ENCODE measurements around the gene CADM1. TPM values are rescaled to one million over a fixed set of nuclear protein-coding genes. Genes with fewer than 3 reads are reported as not detected.

CADM1 gene
- total RNA-seq, 2 experiments from 2014 or later: 1.2 to 1.8 TPM

GRCh38 chr11:115280775-115281174 lies 223.4 kb downstream of the CADM1 start:
- H3K27ac Mint-ChIP-seq: no peak overlapping the region
- no peaks in the 10 kb centered on the region for H3K9me3 Mint-ChIP-seq
- H3K4me1 Mint-ChIP-seq: no peaks in the 10 kb centered on the region
- POLR2A ChIA-PET: no interaction called here
- DNase-seq (no peak), ATAC-seq (ENCODE audit: low read depth) (no peak)
- H3K4me3 Mint-ChIP-seq: no peak overlapping the region
- H3K27me3 Mint-ChIP-seq: no peaks in the 10 kb centered on the region
- no peaks in the 10 kb centered on the region for H3K36me3 Mint-ChIP-seq

- no peaks in the 10 kb centered on the region for H3K4me1 Mint-ChIP-seq
- no peak for DNase-seq
- POLR2A ChIA-PET: no interaction called here
- no peak overlapping the region for H3K4me3 Mint-ChIP-seq
- no peak overlapping the region for H3K27ac Mint-ChIP-seq
- no peaks in the 10 kb centered on the region for H3K27me3 Mint-ChIP-seq
- H3K36me3 Mint-ChIP-seq: no peaks in the 10 kb centered on the region
- no peaks in the 10 kb centered on the region for H3K9me3 Mint-ChIP-seq
- ATAC-seq (ENCODE audit: low read depth): no peak
These were observed 224.1 kb downstream of the CADM1 start for GRCh38 chr11:115279813-115280761.

GRCh38 chr11:115276799-115277198 lies 227.4 kb downstream of the CADM1 start:
- ATAC-seq (ENCODE audit: low read depth): no peak
- no peaks in the 10 kb centered on the region for H3K9me3 Mint-ChIP-seq
- H3K36me3 Mint-ChIP-seq: no peaks in the 10 kb centered on the region
- no peak for DNase-seq
- no peaks in the 10 kb centered on the region for H3K27me3 Mint-ChIP-seq
- H3K27ac Mint-ChIP-seq: no peak overlapping the region
- POLR2A ChIA-PET: no interaction called here
- no peaks in the 10 kb centered on the region for H3K4me1 Mint-ChIP-seq
- no peak overlapping the region for H3K4me3 Mint-ChIP-seq

GRCh38 chr11:115276191-115276590 lies 228.0 kb downstream of the CADM1 start:
- Mint-ChIP-seq H3K9me3 (no peaks in the 10 kb centered on the region), H3K27me3 (no peaks in the 10 kb centered on the region), H3K36me3 (no peaks in the 10 kb centered on the region), H3K27ac (no peak overlapping the region), H3K4me1 (no peaks in the 10 kb centered on the region), H3K4me3 (no peak overlapping the region)
- POLR2A ChIA-PET: no interaction called here
- ATAC-seq (ENCODE audit: low read depth) (no peak), DNase-seq (no peak)

- no peak for DNase-seq
- Mint-ChIP-seq H3K27ac (no peak overlapping the region), H3K27me3 (no peaks in the 10 kb centered on the region), H3K9me3 (no peaks in the 10 kb centered on the region), H3K36me3 (no peaks in the 10 kb centered on the region), H3K4me1 (no peaks in the 10 kb centered on the region), H3K4me3 (no peak overlapping the region)
- POLR2A ChIA-PET: no interaction called here
- no peak for ATAC-seq (ENCODE audit: low read depth)
These were observed 229.2 kb downstream of the CADM1 start for GRCh38 chr11:115275045-115275444.

GRCh38 chr11:115272925-115273324 lies 231.3 kb downstream of the CADM1 start:
- Mint-ChIP-seq H3K9me3 (no peaks in the 10 kb centered on the region), H3K36me3 (no peaks in the 10 kb centered on the region), H3K4me3 (no peak overlapping the region), H3K4me1 (no peaks in the 10 kb centered on the region), H3K27me3 (no peaks in the 10 kb centered on the region), H3K27ac (no peak overlapping the region)
- no peak for ATAC-seq (ENCODE audit: low read depth)
- POLR2A ChIA-PET: no interaction called here
- DNase-seq: no peak

GRCh38 chr11:115271643-115272042 lies 232.6 kb downstream of the CADM1 start:
- Mint-ChIP-seq H3K4me1 (no peaks in the 10 kb centered on the region), H3K27me3 (no peaks in the 10 kb centered on the region), H3K9me3 (no peaks in the 10 kb centered on the region), H3K27ac (no peak overlapping the region), H3K4me3 (no peak overlapping the region), H3K36me3 (no peaks in the 10 kb centered on the region)
- POLR2A ChIA-PET: no interaction called here
- DNase-seq (no peak), ATAC-seq (ENCODE audit: low read depth) (no peak)

- DNase-seq (no peak), ATAC-seq (ENCODE audit: low read depth) (no peak)
- no peaks in the 10 kb centered on the region for H3K36me3 Mint-ChIP-seq
- H3K9me3 Mint-ChIP-seq: no peaks in the 10 kb centered on the region
- no peaks in the 10 kb centered on the region for H3K4me1 Mint-ChIP-seq
- H3K27me3 Mint-ChIP-seq: no peaks in the 10 kb centered on the region
- no peak overlapping the region for H3K27ac Mint-ChIP-seq
- no peak overlapping the region for H3K4me3 Mint-ChIP-seq
- POLR2A ChIA-PET: no interaction called here
These were observed 234.8 kb downstream of the CADM1 start for GRCh38 chr11:115269191-115269950.

GRCh38 chr11:115267871-115268270 lies 236.3 kb downstream of the CADM1 start:
- DNase-seq (no peak), ATAC-seq (ENCODE audit: low read depth) (no peak)
- H3K4me1 Mint-ChIP-seq: no peaks in the 10 kb centered on the region
- POLR2A ChIA-PET: no interaction called here
- H3K36me3 Mint-ChIP-seq: no peaks in the 10 kb centered on the region
- no peak overlapping the region for H3K27ac Mint-ChIP-seq
- no peaks in the 10 kb centered on the region for H3K9me3 Mint-ChIP-seq
- H3K4me3 Mint-ChIP-seq: no peak overlapping the region
- H3K27me3 Mint-ChIP-seq: no peaks in the 10 kb centered on the region

- Mint-ChIP-seq H3K27me3 (no peaks in the 10 kb centered on the region), H3K4me1 (no peaks in the 10 kb centered on the region), H3K36me3 (no peaks in the 10 kb centered on the region), H3K4me3 (no peak overlapping the region), H3K9me3 (no peaks in the 10 kb centered on the region), H3K27ac (no peak overlapping the region)
- no peak for ATAC-seq (ENCODE audit: low read depth)
- POLR2A ChIA-PET: no interaction called here
- DNase-seq: no peak
These were observed 236.9 kb downstream of the CADM1 start for GRCh38 chr11:115267238-115267781.

GRCh38 chr11:115266066-115266639 lies 238.1 kb downstream of the CADM1 start:
- POLR2A ChIA-PET: no interaction called here
- no peaks in the 10 kb centered on the region for H3K9me3 Mint-ChIP-seq
- ATAC-seq (ENCODE audit: low read depth) (no peak), DNase-seq (no peak)
- H3K4me1 Mint-ChIP-seq: no peaks in the 10 kb centered on the region
- H3K36me3 Mint-ChIP-seq: no peaks in the 10 kb centered on the region
- no peak overlapping the region for H3K4me3 Mint-ChIP-seq
- no peaks in the 10 kb centered on the region for H3K27me3 Mint-ChIP-seq
- H3K27ac Mint-ChIP-seq: no peak overlapping the region

GRCh38 chr11:115263799-115264656 lies 240.2 kb downstream of the CADM1 start:
- H3K9me3 Mint-ChIP-seq: no peaks in the 10 kb centered on the region
- no peaks in the 10 kb centered on the region for H3K36me3 Mint-ChIP-seq
- no peaks in the 10 kb centered on the region for H3K27me3 Mint-ChIP-seq
- H3K27ac Mint-ChIP-seq: no peak overlapping the region
- H3K4me3 Mint-ChIP-seq: no peak overlapping the region
- H3K4me1 Mint-ChIP-seq: no peaks in the 10 kb centered on the region
- DNase-seq: no peak
- no peak for ATAC-seq (ENCODE audit: low read depth)
- POLR2A ChIA-PET: no interaction called here

- H3K4me1 Mint-ChIP-seq: no peaks in the 10 kb centered on the region
- ATAC-seq (ENCODE audit: low read depth) (no peak), DNase-seq (no peak)
- H3K36me3 Mint-ChIP-seq: no peaks in the 10 kb centered on the region
- H3K27me3 Mint-ChIP-seq: no peaks in the 10 kb centered on the region
- H3K4me3 Mint-ChIP-seq: no peak overlapping the region
- POLR2A ChIA-PET: no interaction called here
- no peaks in the 10 kb centered on the region for H3K9me3 Mint-ChIP-seq
- H3K27ac Mint-ChIP-seq: no peak overlapping the region
These were observed 246.0 kb downstream of the CADM1 start for GRCh38 chr11:115258216-115258615.
